C4-2B (cell line): ENCODE measurements around the gene TMEM35A.

Source experiments
- H3K27ac ChIP-seq: fragments of 450-650 bp; 2 replicates; pipeline ENCODE4 v1.5.1; 2017
- ZFX ChIP-seq: fragments of 450-650 bp; IDR thresholded peaks from 2 replicates; pipeline ENCODE4 v1.6.1; 2017
- TF ChIP-seq, protein P1 (sequence below): fragments of 450-650 bp; conservative IDR thresholded peaks from 2 replicates; pipeline ENCODE4 v1.5.1; 2017; ENCODE audit warnings: mild to moderate bottlenecking

Gene TMEM35A

DNA sequence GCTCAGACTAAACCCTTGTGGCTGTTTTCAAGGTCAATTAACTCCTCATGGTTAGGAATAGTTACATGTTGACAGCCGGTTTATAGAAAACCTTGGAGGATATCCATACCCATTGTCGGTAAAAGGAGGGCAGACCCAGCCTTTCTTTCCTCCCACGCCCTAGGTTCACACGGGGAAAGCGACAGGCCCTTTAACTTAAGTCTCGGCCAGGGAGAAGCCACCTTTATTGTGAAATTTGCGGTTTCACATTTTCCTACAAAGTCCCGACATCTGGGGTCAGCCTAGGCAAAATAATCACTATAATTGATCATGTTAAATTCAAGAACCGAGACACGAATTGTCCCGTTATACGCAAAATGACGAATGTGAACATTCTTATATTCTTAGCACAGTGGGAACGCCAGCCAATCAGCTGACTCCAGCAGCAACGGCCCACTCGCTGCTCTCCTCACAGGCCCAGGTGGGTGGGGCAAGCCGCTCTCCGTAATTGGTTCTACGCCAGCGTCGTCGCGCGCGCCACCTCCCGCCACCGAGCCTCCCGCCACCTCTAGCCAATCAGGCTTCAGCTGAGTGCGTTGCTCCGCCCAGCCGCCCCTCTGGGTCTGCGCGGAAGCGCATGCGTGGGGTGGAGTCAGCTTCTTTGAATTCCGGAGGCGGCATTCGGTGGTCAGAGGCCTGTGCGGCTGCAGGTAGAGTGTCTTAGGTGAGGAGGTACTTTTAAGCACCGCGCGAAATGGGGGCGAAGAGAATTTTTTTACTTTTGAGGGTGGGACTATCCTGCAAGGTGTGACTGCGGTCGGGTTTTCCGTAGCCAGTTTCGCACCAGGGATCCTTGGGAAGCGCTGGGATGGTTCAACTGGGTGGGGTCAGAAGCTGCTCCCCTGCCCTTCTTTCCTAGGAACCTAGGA, 19.1 kb downstream of the TMEM35A start, which contains the start of gene CENPI:
Gene CENPI, plus strand, starts transcription at position 659 of the 908 bp plus-strand sequence. CDS start 2,867 bp downstream, outside the sequence.
- peak within 1 kb of the TSS; percentile 65 for H3K27ac ChIP-seq
- TF ChIP-seq, protein P1, sequence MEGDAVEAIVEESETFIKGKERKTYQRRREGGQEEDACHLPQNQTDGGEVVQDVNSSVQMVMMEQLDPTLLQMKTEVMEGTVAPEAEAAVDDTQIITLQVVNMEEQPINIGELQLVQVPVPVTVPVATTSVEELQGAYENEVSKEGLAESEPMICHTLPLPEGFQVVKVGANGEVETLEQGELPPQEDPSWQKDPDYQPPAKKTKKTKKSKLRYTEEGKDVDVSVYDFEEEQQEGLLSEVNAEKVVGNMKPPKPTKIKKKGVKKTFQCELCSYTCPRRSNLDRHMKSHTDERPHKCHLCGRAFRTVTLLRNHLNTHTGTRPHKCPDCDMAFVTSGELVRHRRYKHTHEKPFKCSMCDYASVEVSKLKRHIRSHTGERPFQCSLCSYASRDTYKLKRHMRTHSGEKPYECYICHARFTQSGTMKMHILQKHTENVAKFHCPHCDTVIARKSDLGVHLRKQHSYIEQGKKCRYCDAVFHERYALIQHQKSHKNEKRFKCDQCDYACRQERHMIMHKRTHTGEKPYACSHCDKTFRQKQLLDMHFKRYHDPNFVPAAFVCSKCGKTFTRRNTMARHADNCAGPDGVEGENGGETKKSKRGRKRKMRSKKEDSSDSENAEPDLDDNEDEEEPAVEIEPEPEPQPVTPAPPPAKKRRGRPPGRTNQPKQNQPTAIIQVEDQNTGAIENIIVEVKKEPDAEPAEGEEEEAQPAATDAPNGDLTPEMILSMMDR, result no peak
- TF ChIP-seq ZFX, result no peak

GRCh38 chrX:101108284-101108683, 29.6 kb downstream of the TMEM35A start:
- no peak for TF ChIP-seq ZFX
- TF ChIP-seq, protein P1, result no peak
- H3K27ac ChIP-seq, result no peak overlapping the region

- H3K27ac ChIP-seq, result no peak overlapping the region
- TF ChIP-seq, protein P1, result no peak
- TF ChIP-seq ZFX, result no peak
Observed at GRCh38 chrX:101117701-101118100, 39.0 kb downstream of the TMEM35A start.

DNA sequence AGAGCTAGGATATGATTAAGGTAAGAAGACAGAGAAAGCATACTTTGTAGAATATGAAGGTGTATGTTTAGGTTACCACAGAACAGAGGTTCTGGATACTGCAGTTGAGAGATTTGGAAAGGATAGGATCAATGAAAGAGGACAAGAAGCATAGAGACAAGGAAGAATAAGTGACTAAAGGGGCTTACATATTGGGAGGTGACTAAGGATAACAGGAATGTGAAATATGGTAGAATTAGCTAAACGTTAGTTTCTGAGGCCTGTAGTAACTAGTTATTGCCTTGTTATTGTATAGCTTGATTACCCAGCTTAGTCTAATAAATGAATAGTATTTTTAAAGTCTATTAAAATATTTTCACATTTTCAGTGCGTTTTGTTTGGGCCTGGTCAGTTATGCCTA, 57.6 kb downstream of the TMEM35A start:
- H3K27ac ChIP-seq, result no peak overlapping the region
- no peak for TF ChIP-seq ZFX
- TF ChIP-seq, protein P1, result no peak
